A549 (cell line): ENCODE results near the gene GPSM1.

ENCODE experiments used
- CHD4 ChIP-seq: fragments of 200-600 bp; sonication (generic); IDR thresholded peaks from 2 replicates; pipeline ENCODE4 v1.6.1; 2016; ENCODE audit warnings: antibody characterized with exemption, mild to moderate bottlenecking, borderline replicate concordance
- JUN ChIP-seq, 2 experiments: fragments of >200 bp; sonication (Bioruptor Twin); formaldehyde crosslinking; IDR thresholded peaks; 2 replicates in 1 of 2; 3 replicates in 1 of 2; pipeline ENCODE4 v1.6.1; 2016 to 2017
- KDM1A ChIP-seq: fragments of 200-600 bp; sonication (generic); IDR thresholded peaks from 2 replicates; pipeline ENCODE4 v1.6.1; 2016; ENCODE audit warnings: low read depth, mild to moderate bottlenecking
- USF2 ChIP-seq: fragments of 450-650 bp; IDR thresholded peaks from 2 replicates; pipeline ENCODE4 v1.6.1; 2014; ENCODE audit warnings: antibody characterized with exemption
- TF ChIP-seq, protein P1 (sequence below): fragments of >200 bp; sonication (Bioruptor Twin); formaldehyde crosslinking; IDR thresholded peaks from 3 replicates; pipeline ENCODE4 v1.5.1; 2016

DNA sequence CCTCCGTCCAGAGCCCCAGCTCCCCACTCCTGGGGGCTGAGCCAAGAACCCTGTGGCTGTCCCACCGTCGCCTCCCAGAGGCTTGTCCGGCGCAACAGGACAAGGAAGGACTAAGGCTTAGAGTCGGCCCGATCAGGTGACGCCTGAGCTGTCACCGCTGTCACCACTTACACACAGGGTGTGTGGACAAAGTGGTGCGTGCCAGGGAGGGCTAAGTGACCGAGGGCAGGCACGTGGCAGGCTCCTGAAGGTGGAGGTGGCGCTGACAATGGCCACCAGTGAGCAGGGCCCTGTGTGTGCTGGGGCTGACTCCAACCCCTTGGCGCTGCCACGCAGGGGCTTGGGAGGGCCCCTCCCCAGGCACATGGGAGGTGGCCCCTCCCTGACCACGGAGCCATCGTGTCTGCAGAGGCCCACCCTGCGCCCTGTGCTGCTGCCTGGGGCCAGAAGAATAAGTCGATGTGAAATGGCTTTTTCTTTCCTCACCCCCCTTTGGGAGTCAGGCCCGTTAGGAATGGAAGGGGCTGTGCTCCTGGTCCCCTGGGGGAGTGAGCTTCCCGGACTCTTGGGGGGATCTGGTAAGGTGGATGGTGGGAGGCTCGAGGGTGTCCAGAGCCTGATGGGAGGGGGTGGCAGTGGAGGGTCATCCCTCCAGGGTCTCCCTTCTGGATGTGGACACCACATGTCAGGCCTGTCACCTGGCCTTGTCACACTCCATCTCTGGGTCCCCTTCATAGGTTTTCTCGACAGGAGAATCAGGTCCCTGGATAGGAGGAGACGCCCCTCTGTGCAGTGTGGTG, 2.6 kb upstream of the GPSM1 start:
- TF ChIP-seq KDM1A: no peak
- TF ChIP-seq, protein P1, sequence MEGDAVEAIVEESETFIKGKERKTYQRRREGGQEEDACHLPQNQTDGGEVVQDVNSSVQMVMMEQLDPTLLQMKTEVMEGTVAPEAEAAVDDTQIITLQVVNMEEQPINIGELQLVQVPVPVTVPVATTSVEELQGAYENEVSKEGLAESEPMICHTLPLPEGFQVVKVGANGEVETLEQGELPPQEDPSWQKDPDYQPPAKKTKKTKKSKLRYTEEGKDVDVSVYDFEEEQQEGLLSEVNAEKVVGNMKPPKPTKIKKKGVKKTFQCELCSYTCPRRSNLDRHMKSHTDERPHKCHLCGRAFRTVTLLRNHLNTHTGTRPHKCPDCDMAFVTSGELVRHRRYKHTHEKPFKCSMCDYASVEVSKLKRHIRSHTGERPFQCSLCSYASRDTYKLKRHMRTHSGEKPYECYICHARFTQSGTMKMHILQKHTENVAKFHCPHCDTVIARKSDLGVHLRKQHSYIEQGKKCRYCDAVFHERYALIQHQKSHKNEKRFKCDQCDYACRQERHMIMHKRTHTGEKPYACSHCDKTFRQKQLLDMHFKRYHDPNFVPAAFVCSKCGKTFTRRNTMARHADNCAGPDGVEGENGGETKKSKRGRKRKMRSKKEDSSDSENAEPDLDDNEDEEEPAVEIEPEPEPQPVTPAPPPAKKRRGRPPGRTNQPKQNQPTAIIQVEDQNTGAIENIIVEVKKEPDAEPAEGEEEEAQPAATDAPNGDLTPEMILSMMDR: no peak
- no peak for TF ChIP-seq USF2
- TF ChIP-seq JUN (IDR thresholded peaks at IDR 0.05): no peak
- no peak for TF ChIP-seq CHD4
